HG02759 (cell line): ENCODE data around the gene CENPW.
A peak's percentile ranks its signal among the peaks of the same experiment; 100 is the strongest.

Source experiments
- ATAC-seq: cut with Tn5 transposase; IDR thresholded peaks from one replicate; pipeline ENCODE4 v1.9.1; 2021; ENCODE audit warnings: mild to moderate bottlenecking, moderate library complexity; ENCODE audit not compliant: unreplicated experiment

The CENPW gene

GRCh38 chr6:126339796-126340609 lies at the start of gene CENPW:
TSS of gene CENPW (plus strand) at chr6:126340115. CDS start at chr6:126340274, 159 bp downstream.
- peak; percentile 96 for ATAC-seq

GRCh38 chr6:126293891-126294524 lies 45.9 kb upstream of the CENPW start:
- no peak for ATAC-seq

GRCh38 chr6:126300126-126300525 lies 39.8 kb upstream of the CENPW start:
- ATAC-seq, result no peak

- ATAC-seq, result peak; percentile 63
Measured at GRCh38 chr6:126300735-126301134, 39.2 kb upstream of the CENPW start.

- ATAC-seq, result no peak
Measured at GRCh38 chr6:126302191-126302590, 37.7 kb upstream of the CENPW start.

- ATAC-seq, result no peak
Measured at GRCh38 chr6:126307849-126308248, 32.1 kb upstream of the CENPW start.

GRCh38 chr6:126308362-126308761 lies 31.6 kb upstream of the CENPW start:
- no peak for ATAC-seq

- ATAC-seq, result peak; percentile 93
Measured at GRCh38 chr6:126312013-126312665, 27.8 kb upstream of the CENPW start.

- no peak for ATAC-seq
Measured at GRCh38 chr6:126313941-126314340, 26.0 kb upstream of the CENPW start.

GRCh38 chr6:126318797-126319196 lies 21.1 kb upstream of the CENPW start:
- no peak for ATAC-seq

- no peak for ATAC-seq
Measured at GRCh38 chr6:126333729-126334128, 6.2 kb upstream of the CENPW start.

- ATAC-seq, result no peak
Measured at GRCh38 chr6:126335210-126335609, 4.7 kb upstream of the CENPW start.

GRCh38 chr6:126337323-126337722 lies 2.6 kb upstream of the CENPW start:
- ATAC-seq, result no peak

- no peak for ATAC-seq
Measured at GRCh38 chr6:126341126-126341525, 1.2 kb downstream of the CENPW start.

GRCh38 chr6:126344181-126344580 lies 4.3 kb downstream of the CENPW start:
- ATAC-seq, result no peak

GRCh38 chr6:126351960-126352359 lies 12.0 kb downstream of the CENPW start:
- no peak for ATAC-seq

- no peak for ATAC-seq
Measured at GRCh38 chr6:126352514-126352913, 12.6 kb downstream of the CENPW start.

- ATAC-seq, result no peak
Measured at GRCh38 chr6:126356526-126356925, 16.6 kb downstream of the CENPW start.

- ATAC-seq, result no peak
Measured at GRCh38 chr6:126359936-126360537, 20.1 kb downstream of the CENPW start.

- ATAC-seq, result no peak
Measured at GRCh38 chr6:126361832-126362440, 22.0 kb downstream of the CENPW start.

GRCh38 chr6:126367849-126368248 lies 27.9 kb downstream of the CENPW start:
- no peak for ATAC-seq
